A673 (cell line): ENCODE results near the gene MACC1. TPM values are rescaled to one million over a fixed set of nuclear protein-coding genes. Genes with fewer than 3 reads are reported as not detected.
A peak's percentile ranks its signal among the peaks of the same experiment; 100 is the strongest.

ENCODE experiments used
- BruUV-seq: library from RNA; stranded (reverse); fragments of 400-500 nt; replicated peaks from 2 replicates; lab custom pipeline; 2021; lab: Mats Ljungman, UMichigan
- CTCF ChIA-PET: fragments of 300-600 bp; sonication (Branson Sonifier 250); formaldehyde crosslinking; loops from one replicate; lab custom pipeline; 2022; ENCODE audit warnings: antibody characterized with exemption; lab: Charles Lee
- POLR2A ChIA-PET: fragments of 300-600 bp; sonication (Branson Sonifier 250); formaldehyde crosslinking; loops from one replicate; lab custom pipeline; 2022; ENCODE audit warnings: antibody characterized with exemption; ENCODE audit not compliant: low non-redundant PET; lab: Charles Lee
- DNase-seq: peaks from one replicate; pipeline ENCODE4 v3.0.0-alpha.2; 2015; ENCODE audit warnings: low spot score
- H3K27ac ChIP-seq: fragments of 200-600 bp; sonication (generic); 2 replicates; pipeline ENCODE4 v1.5.1; 2016; ENCODE audit warnings: mixed run types, low read depth, mild to moderate bottlenecking, mixed read lengths, antibody characterized with exemption, low read length; ENCODE audit not compliant: poor library complexity, severe bottlenecking
- H3K27me3 ChIP-seq: fragments of 200-600 bp; sonication (generic); replicated peaks from 2 replicates; pipeline ENCODE4 v1.6.1; 2017; ENCODE audit warnings: mixed run types, low read depth, mild to moderate bottlenecking, mixed read lengths, antibody characterized with exemption, low read length; ENCODE audit not compliant: insufficient read depth, poor library complexity
- H3K36me3 ChIP-seq: fragments of 200-600 bp; sonication (generic); 2 replicates; pipeline ENCODE4 v1.6.1; 2016; ENCODE audit warnings: mixed run types, mild to moderate bottlenecking, mixed read lengths, antibody characterized with exemption, low read length; ENCODE audit not compliant: insufficient read depth, poor library complexity, severe bottlenecking
- H3K4me1 ChIP-seq: fragments of 200-600 bp; sonication (generic); 2 replicates; pipeline ENCODE4 v1.6.1; 2017; ENCODE audit warnings: mixed run types, mild to moderate bottlenecking, mixed read lengths, antibody characterized with exemption, low read length; ENCODE audit not compliant: insufficient read depth, poor library complexity, severe bottlenecking
- H3K4me3 ChIP-seq: fragments of 200-600 bp; sonication (generic); 2 replicates; pipeline ENCODE4 v1.5.1; 2016; ENCODE audit warnings: low read depth, mixed run types, mild to moderate bottlenecking, mixed read lengths, low read length; ENCODE audit not compliant: poor library complexity, severe bottlenecking
- H3K9me3 ChIP-seq: fragments of 200-600 bp; sonication (generic); 2 replicates; pipeline ENCODE4 v1.6.1; 2016; ENCODE audit warnings: mixed run types, low read depth, mild to moderate bottlenecking, mixed read lengths, antibody characterized with exemption, low read length; ENCODE audit not compliant: poor library complexity, severe bottlenecking
- CTCF ChIP-seq: fragments of 300-800, 200-600 bp; sonication (generic); conservative IDR thresholded peaks from 2 replicates; pipeline ENCODE4 v1.5.1; 2017; ENCODE audit warnings: low read depth, mild to moderate bottlenecking, antibody characterized with exemption, low read length, moderate library complexity, mixed read lengths
- EZH2 ChIP-seq: fragments of 200-600 bp; sonication (generic); IDR thresholded peaks from 2 replicates; pipeline ENCODE4 v1.6.1; 2017; ENCODE audit warnings: borderline replicate concordance, low read depth, mild to moderate bottlenecking, mixed read lengths, antibody characterized with exemption, low read length; ENCODE audit not compliant: poor library complexity, severe bottlenecking
- intact Hi-C: fragments of 100-400 bp; cut with micrococcal nuclease; formaldehyde crosslinking; loops from one replicate; pipeline ENCODE4 v1.10.0; 2022; ENCODE audit not compliant: unreplicated experiment
- total RNA-seq: library from RNA; stranded (reverse); gene quantifications from 2 replicates; pipeline ENCODE4 v1.2.3, GENCODE V29; 2021

The MACC1 gene
- total RNA-seq, 1 experiment from 2014 or later: not detected

DNA sequence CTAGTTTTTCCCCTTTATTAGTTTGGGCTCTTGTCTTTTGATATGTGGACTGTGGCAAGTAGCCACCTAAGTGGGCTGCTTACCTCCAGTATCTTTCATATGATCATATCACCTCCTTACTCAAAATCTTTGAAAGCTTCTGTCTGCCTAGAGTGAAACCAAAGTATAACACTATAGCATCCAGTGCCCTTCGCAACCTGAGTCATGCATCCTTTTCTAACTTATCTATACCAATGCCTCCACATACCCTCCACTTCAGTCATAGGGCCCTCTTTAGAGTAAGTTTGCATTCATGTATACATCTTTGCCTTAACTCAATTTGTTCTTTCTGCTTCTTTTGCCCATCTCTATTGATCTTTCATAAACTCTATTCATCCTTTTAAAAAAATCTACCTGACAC is 15.7 kb upstream of the MACC1 start:
- Histone ChIP-seq H3K27me3 (no peaks in the 10 kb centered on the region), H3K27ac (no peak overlapping the region), H3K36me3 (no peaks in the 10 kb centered on the region), H3K4me3 (no peak overlapping the region), H3K4me1 (no peaks in the 10 kb centered on the region), H3K9me3 (no peaks in the 10 kb centered on the region)
- TF ChIP-seq CTCF (no peak), EZH2 (no peak)
- DNase-seq: no peak
- intact Hi-C loops: no loop called here
- CTCF ChIA-PET: no interaction called here
- POLR2A ChIA-PET: no interaction called here
- no TSS peak for BruUV-seq

DNA sequence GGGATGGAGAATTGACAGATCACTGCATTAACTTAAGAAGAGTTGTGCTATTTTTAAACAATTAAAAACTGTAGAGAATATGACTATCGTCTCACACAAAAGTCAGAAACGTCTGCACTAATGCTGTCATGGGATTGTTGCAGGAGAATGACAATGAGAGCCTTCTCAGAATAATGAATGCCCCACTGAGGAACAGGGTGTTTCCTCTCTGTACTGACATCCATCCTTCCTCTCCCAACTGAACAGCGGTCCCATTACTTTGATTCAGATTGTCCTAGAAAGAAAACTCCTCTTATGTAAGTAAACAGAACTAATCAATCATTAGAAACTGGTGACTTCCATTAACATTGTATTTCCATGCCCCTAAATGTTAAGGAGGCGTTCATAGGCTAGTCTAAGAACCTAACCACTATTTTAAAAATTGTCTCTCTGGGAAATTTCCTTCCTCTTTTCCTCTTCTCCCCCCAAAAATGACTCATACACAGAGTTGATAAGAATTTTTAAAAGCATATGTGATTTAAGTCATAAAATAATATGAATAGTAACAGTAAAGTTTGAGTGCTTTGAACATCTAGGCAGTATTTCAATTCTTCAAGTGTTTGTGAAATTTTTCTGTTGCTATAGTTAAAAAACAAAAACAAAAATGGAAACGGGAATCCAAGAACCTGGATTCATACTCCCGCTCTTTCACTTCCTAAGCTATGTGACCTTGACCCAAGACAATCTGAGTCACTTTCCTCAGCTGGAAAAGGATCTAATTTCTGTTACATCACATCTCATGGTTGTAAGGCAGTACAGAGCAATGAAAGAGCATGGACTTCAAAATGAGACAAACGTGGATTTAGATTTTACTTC is 12.7 kb upstream of the MACC1 start:
- no peaks in the 10 kb centered on the region for H3K4me1 ChIP-seq
- H3K36me3 ChIP-seq: no peaks in the 10 kb centered on the region
- no TSS peak for BruUV-seq
- POLR2A ChIA-PET: no interaction called here
- DNase-seq: peak; percentile 37
- TF ChIP-seq CTCF: no peak
- no peak for TF ChIP-seq EZH2
- no peaks in the 10 kb centered on the region for H3K27me3 ChIP-seq
- H3K27ac ChIP-seq: no peak overlapping the region
- no peaks in the 10 kb centered on the region for H3K9me3 ChIP-seq
- no peak overlapping the region for H3K4me3 ChIP-seq
- intact Hi-C loops: no loop called here
- CTCF ChIA-PET: no interaction called here

GRCh38 chr7:20229081-20229480 is 11.9 kb upstream of the MACC1 start:
- intact Hi-C loops: no loop called here
- no peak overlapping the region for H3K27ac ChIP-seq
- H3K4me1 ChIP-seq: no peaks in the 10 kb centered on the region
- ChIA-PET CTCF (no interaction called here), POLR2A (no interaction called here)
- no peak for DNase-seq
- TF ChIP-seq CTCF (no peak), EZH2 (no peak)
- no peaks in the 10 kb centered on the region for H3K27me3 ChIP-seq
- H3K36me3 ChIP-seq: no peaks in the 10 kb centered on the region
- BruUV-seq: no TSS peak
- H3K9me3 ChIP-seq: no peaks in the 10 kb centered on the region
- no peak overlapping the region for H3K4me3 ChIP-seq
